OCI-LY7 (cell line): ENCODE measurements around the gene ARFGEF2. TPM values are rescaled to one million over a fixed set of nuclear protein-coding genes. Genes with fewer than 3 reads are reported as not detected.

Source experiments
- BruUV-seq: library from RNA; stranded (reverse); fragments of 400-500 nt; replicated peaks from 2 replicates; lab custom pipeline; 2021; lab: Mats Ljungman, UMichigan
- CTCF ChIA-PET: fragments of 300-600 bp; sonication (Branson Sonifier 250); formaldehyde crosslinking; loops from one replicate; lab custom pipeline; 2022; ENCODE audit warnings: antibody characterized with exemption; ENCODE audit not compliant: unreplicated experiment; lab: Charles Lee
- POLR2A ChIA-PET: fragments of 300-600 bp; sonication (Branson Sonifier 250); formaldehyde crosslinking; loops from one replicate; lab custom pipeline; 2022; ENCODE audit warnings: antibody characterized with exemption; lab: Charles Lee
- DNase-seq: peaks from one replicate; pipeline ENCODE4 v3.0.0-alpha.2; 2015; ENCODE audit warnings: low spot score
- H2AFZ ChIP-seq: fragments of 200-600 bp; sonication (generic), shearing (Covaris generic); 2 replicates; pipeline ENCODE4 v1.6.1; 2014; ENCODE audit warnings: mild to moderate bottlenecking, antibody characterized with exemption, low read length, moderate library complexity
- H3K27ac ChIP-seq: fragments of 200-600 bp; sonication (generic); 2 replicates; pipeline ENCODE4 v1.5.1; 2014; ENCODE audit warnings: mixed run types, low read depth, mild to moderate bottlenecking, moderate library complexity, low read length, inconsistent platforms; ENCODE audit not compliant: poor library complexity, severe bottlenecking
- H3K36me3 ChIP-seq: fragments of 200-600 bp; sonication (generic); 2 replicates; pipeline ENCODE4 v1.6.1; 2014; ENCODE audit warnings: mild to moderate bottlenecking, antibody characterized with exemption, low read length, moderate library complexity, mixed read lengths; ENCODE audit not compliant: insufficient read depth
- H3K4me1 ChIP-seq: fragments of 200-600 bp; sonication (generic); 2 replicates; pipeline ENCODE4 v1.5.1; 2014; ENCODE audit warnings: mild to moderate bottlenecking, low read length; ENCODE audit not compliant: insufficient read depth, poor library complexity, severe bottlenecking
- H3K4me2 ChIP-seq: fragments of 200-600 bp; sonication (generic); 2 replicates; pipeline ENCODE4 v1.6.1; 2014; ENCODE audit warnings: mild to moderate bottlenecking, low read length
- H3K4me3 ChIP-seq: fragments of 200-600 bp; sonication (generic); 2 replicates; pipeline ENCODE4 v1.5.1; 2014; ENCODE audit warnings: mild to moderate bottlenecking, low read depth, low read length; ENCODE audit not compliant: poor library complexity, severe bottlenecking
- H3K79me2 ChIP-seq: fragments of 200-600 bp; sonication (generic); 2 replicates; pipeline ENCODE4 v1.6.1; 2016; ENCODE audit warnings: low read depth, mild to moderate bottlenecking, low read length, moderate library complexity, mixed read lengths; ENCODE audit not compliant: insufficient read depth
- H3K9me2 ChIP-seq: fragments of 200-600 bp; sonication (generic); 2 replicates; pipeline ENCODE4 v1.6.1; 2016; ENCODE audit warnings: mild to moderate bottlenecking, low read length, mixed read lengths; ENCODE audit not compliant: insufficient read depth
- H3K9me3 ChIP-seq: fragments of 200-600 bp; sonication (generic); 2 replicates; pipeline ENCODE4 v1.6.1; 2014; ENCODE audit warnings: mild to moderate bottlenecking, mixed run types, low read length, mixed read lengths
- H4K20me1 ChIP-seq: fragments of 200-600 bp; sonication (generic); 2 replicates; pipeline ENCODE4 v1.6.1; 2014; ENCODE audit warnings: mild to moderate bottlenecking, antibody characterized with exemption, low read length, moderate library complexity, mixed read lengths; ENCODE audit not compliant: insufficient read depth
- CTCF ChIP-seq: fragments of 200-600 bp; sonication (generic); conservative IDR thresholded peaks from 2 replicates; pipeline ENCODE4 v1.5.1; 2014; ENCODE audit warnings: mild to moderate bottlenecking, antibody characterized with exemption, low read length, moderate library complexity, mixed read lengths
- EZH2phosphoT487 ChIP-seq: fragments of 200-600 bp; sonication (generic); IDR thresholded peaks from 2 replicates; pipeline ENCODE4 v1.6.1; 2018; ENCODE audit warnings: low read depth, borderline replicate concordance, mild to moderate bottlenecking, mixed run types, antibody characterized with exemption, low read length, moderate library complexity, mixed read lengths
- intact Hi-C: fragments of 100-400 bp; cut with micrococcal nuclease; formaldehyde crosslinking; loops from one replicate; pipeline ENCODE4 v1.10.0; 2022; ENCODE audit not compliant: unreplicated experiment
- total RNA-seq, 2 experiments: library from RNA; depleted of rRNA in 1 of 2; stranded (reverse); fragments of >200 nt in 1 of 2; shearing (Covaris generic) in 1 of 2; gene quantifications; 2 replicates each; pipeline ENCODE4 v1.2.3, GENCODE V29; 2014 to 2022

Gene ARFGEF2
- total RNA-seq, 2 experiments from 2014 or later: 23.4 to 42.1 TPM

GRCh38 chr20:48941467-48941866, 20.0 kb downstream of the ARFGEF2 start:
- peaks cover 27% of the 10 kb centered on the region; the same call in 1 of the 2 replicates for H3K79me2 ChIP-seq
- ChIA-PET CTCF (no interaction called here), POLR2A (no interaction called here)
- TF ChIP-seq CTCF (no peak), EZH2phosphoT487 (no peak)
- intact Hi-C loops: no loop called here
- peaks cover 59% of the 10 kb centered on the region for H3K36me3 ChIP-seq
- no peak overlapping the region for H2AFZ ChIP-seq
- no peak overlapping the region for H3K4me3 ChIP-seq
- BruUV-seq: no TSS peak
- no peaks in the 10 kb centered on the region for H3K9me2 ChIP-seq
- H3K4me2 ChIP-seq: no peak overlapping the region
- H4K20me1 ChIP-seq: no peaks in the 10 kb centered on the region
- no peak for DNase-seq
- H3K27ac ChIP-seq: no peak overlapping the region
- no peaks in the 10 kb centered on the region for H3K4me1 ChIP-seq
- H3K9me3 ChIP-seq: no peaks in the 10 kb centered on the region

GRCh38 chr20:48942730-48943129, 21.2 kb downstream of the ARFGEF2 start:
- CTCF ChIA-PET: no interaction called here
- Histone ChIP-seq H3K79me2 (peaks cover 26% of the 10 kb centered on the region; the same call in 1 of the 2 replicates), H3K4me3 (no peak overlapping the region), H2AFZ (no peak overlapping the region), H3K36me3 (peaks cover 59% of the 10 kb centered on the region), H3K9me3 (no peaks in the 10 kb centered on the region), H3K27ac (no peak overlapping the region), H3K4me1 (no peaks in the 10 kb centered on the region), H3K4me2 (no peak overlapping the region), H3K9me2 (no peaks in the 10 kb centered on the region), H4K20me1 (no peaks in the 10 kb centered on the region)
- intact Hi-C loops: no loop called here
- BruUV-seq: TSS peak; percentile 19
- POLR2A ChIA-PET: no interaction called here
- no peak for DNase-seq
- TF ChIP-seq CTCF (no peak), EZH2phosphoT487 (no peak)

GRCh38 chr20:48944663-48945297, 23.3 kb downstream of the ARFGEF2 start:
- Histone ChIP-seq H2AFZ (no peak overlapping the region), H3K9me3 (no peaks in the 10 kb centered on the region), H4K20me1 (no peaks in the 10 kb centered on the region), H3K4me3 (no peak overlapping the region), H3K4me2 (no peak overlapping the region), H3K36me3 (peaks cover 79% of the 10 kb centered on the region), H3K4me1 (no peaks in the 10 kb centered on the region), H3K27ac (no peak overlapping the region), H3K79me2 (peaks cover 6% of the 10 kb centered on the region; the same call in 1 of the 2 replicates), H3K9me2 (no peaks in the 10 kb centered on the region)
- BruUV-seq: no TSS peak
- ChIA-PET POLR2A (interaction anchor here (1.5 kb wide), 1 partner anchor 8 kb away, joined by 4 read pairs; no protein-coding TSS in a partner anchor), CTCF (no interaction called here)
- DNase-seq: no peak
- intact Hi-C loops: no loop called here
- TF ChIP-seq CTCF: no peak
- TF ChIP-seq EZH2phosphoT487: no peak
